ENCODE results near the gene ARHGAP15.

The ARHGAP15 gene

GRCh38 chr2:143345887-143346787, 216.9 kb downstream of the ARHGAP15 start:
- H3K36me3 ChIP-seq = no peaks in the 10 kb centered on the region
- no peak for TF ChIP-seq Cebpa-rat (IDR thresholded peaks at IDR 0.05)
- H3K4me2 ChIP-seq = no peak overlapping the region
- H3K9ac ChIP-seq = no peak overlapping the region
- no peaks in the 10 kb centered on the region for H3K27me3 ChIP-seq
- H3K4me1 ChIP-seq = no peaks in the 10 kb centered on the region
- H4K20me1 ChIP-seq = 0 out of 2 replicates have a peak, but pooled peaks cover 8% of the 10 kb centered on the region
- no peak overlapping the region for H3K4me3 ChIP-seq
- H3K27ac ChIP-seq = no peak overlapping the region
- no peaks in the 10 kb centered on the region for H3K9me3 ChIP-seq

DNA sequence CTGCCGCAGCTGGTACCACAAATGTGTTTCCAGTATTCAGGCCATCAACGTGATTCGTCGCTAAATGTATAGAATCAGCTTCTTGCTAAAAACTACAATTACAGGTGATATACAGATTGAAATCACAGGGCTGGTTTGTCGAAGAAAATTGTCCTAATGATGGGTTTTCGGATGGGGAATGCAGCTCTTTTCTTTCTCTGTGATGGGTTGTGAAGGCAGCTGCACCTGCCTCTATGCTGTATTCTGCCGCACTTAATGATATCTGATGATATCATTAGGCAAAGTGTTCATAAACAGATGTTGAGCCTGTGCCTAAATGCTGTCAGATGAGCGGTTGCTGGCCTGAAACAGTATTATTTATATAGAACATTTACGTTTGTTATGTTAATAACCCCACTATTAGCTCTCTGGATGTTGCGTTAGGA, 218.1 kb downstream of the ARHGAP15 start:
- Histone ChIP-seq H3K27ac (no peak overlapping the region), H3K4me3 (no peak overlapping the region), H3K27me3 (no peaks in the 10 kb centered on the region), H3K4me2 (no peak overlapping the region), H3K4me1 (no peaks in the 10 kb centered on the region), H3K36me3 (no peaks in the 10 kb centered on the region), H3K9me3 (no peaks in the 10 kb centered on the region), H4K20me1 (0 out of 2 replicates have a peak, but pooled peaks cover 8% of the 10 kb centered on the region), H3K9ac (no peak overlapping the region)
- TF ChIP-seq Cebpa-rat (IDR thresholded peaks at IDR 0.05) = no peak

GRCh38 chr2:143347901-143348414, 218.7 kb downstream of the ARHGAP15 start:
- Histone ChIP-seq H3K9ac (no peak overlapping the region), H3K4me2 (no peak overlapping the region), H4K20me1 (0 out of 2 replicates have a peak, but pooled peaks cover 8% of the 10 kb centered on the region), H3K4me3 (no peak overlapping the region), H3K27me3 (no peaks in the 10 kb centered on the region), H3K9me3 (no peaks in the 10 kb centered on the region), H3K27ac (no peak overlapping the region), H3K4me1 (no peaks in the 10 kb centered on the region), H3K36me3 (no peaks in the 10 kb centered on the region)
- TF ChIP-seq Cebpa-rat (IDR thresholded peaks at IDR 0.05) = no peak

GRCh38 chr2:143354050-143354750, 225.0 kb downstream of the ARHGAP15 start:
- Histone ChIP-seq H3K27me3 (no peaks in the 10 kb centered on the region), H4K20me1 (no peaks in the 10 kb centered on the region; the same call in 1 of the 2 replicates), H3K27ac (no peak overlapping the region), H3K36me3 (no peaks in the 10 kb centered on the region), H3K4me2 (no peak overlapping the region), H3K4me1 (no peaks in the 10 kb centered on the region), H3K4me3 (no peak overlapping the region), H3K9ac (no peak overlapping the region), H3K9me3 (no peaks in the 10 kb centered on the region)
- TF ChIP-seq Cebpa-rat (IDR thresholded peaks at IDR 0.05) = no peak

- no peaks in the 10 kb centered on the region for H3K9me3 ChIP-seq
These were observed 226.7 kb downstream of the ARHGAP15 start for GRCh38 chr2:143355870-143356269.

DNA sequence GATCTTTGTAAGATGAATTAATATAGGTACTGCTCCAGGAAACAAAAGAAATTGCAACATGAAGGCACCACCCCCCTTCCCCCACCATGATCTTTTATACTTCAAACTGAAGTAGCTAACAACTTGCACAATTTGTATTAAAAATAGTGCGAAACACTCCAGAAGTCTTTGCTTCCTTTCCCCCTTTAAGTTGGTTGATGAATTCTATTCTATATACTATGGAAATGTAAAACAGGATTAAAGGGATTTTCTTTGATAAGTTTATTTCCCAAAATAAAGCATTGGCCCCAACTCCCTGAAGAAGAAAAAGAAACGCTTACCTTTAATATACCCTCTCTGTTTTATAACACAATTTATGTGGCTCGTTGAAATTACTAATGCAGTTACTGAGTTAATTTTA, 227.1 kb downstream of the ARHGAP15 start:
- Histone ChIP-seq H3K4me2 (no peak overlapping the region), H3K4me3 (no peak overlapping the region), H3K9ac (no peak overlapping the region), H3K27me3 (no peaks in the 10 kb centered on the region), H3K4me1 (no peaks in the 10 kb centered on the region), H3K9me3 (no peaks in the 10 kb centered on the region), H3K27ac (no peak overlapping the region), H4K20me1 (no peaks in the 10 kb centered on the region; the same call in 1 of the 2 replicates), H3K36me3 (no peaks in the 10 kb centered on the region)
- TF ChIP-seq Cebpa-rat (IDR thresholded peaks at IDR 0.05) = no peak

More at GRCh38 chr2:143355870-143356269, 226.7 kb downstream of the ARHGAP15 start:
- H3K4me2 ChIP-seq = no peak overlapping the region
- no peak overlapping the region for H3K27ac ChIP-seq
- no peaks in the 10 kb centered on the region for H3K4me1 ChIP-seq
- no peak overlapping the region for H3K4me3 ChIP-seq
- H4K20me1 ChIP-seq = no peaks in the 10 kb centered on the region; the same call in 1 of the 2 replicates
- no peaks in the 10 kb centered on the region for H3K27me3 ChIP-seq
- TF ChIP-seq Cebpa-rat (IDR thresholded peaks at IDR 0.05) = no peak
- no peak overlapping the region for H3K9ac ChIP-seq
- no peaks in the 10 kb centered on the region for H3K36me3 ChIP-seq

DNA sequence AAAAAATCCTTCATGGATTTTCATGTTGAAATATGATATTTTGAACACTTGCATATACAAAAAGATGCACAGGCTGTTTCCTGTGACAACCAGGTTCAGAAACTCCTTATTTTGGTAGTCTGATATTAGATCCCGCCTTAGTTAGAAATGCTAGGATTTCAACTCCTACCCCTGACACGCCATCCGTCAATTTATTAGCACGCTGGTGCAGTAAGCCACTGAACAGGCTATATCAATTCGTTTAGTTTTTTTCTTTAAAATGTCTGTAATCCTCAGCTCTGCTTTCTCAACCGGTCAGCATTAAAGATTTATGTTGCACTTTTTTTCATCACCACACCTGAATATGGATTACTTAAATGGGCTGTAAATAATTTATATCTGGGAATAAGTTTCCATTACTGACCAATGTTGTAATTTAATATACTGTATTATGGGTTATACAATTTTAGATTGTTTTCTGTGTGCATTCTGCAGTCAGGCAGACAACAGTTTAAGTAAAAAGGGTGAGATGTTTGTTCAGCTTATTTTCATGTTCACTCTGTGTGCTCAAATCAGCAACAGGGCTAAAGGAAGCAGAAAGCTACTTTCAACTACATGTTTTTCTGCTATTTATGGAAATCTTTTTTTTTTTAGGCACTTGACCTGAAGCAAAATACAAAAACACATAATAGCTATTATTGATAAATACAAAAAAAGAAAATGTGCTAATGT, 227.7 kb downstream of the ARHGAP15 start:
- no peaks in the 10 kb centered on the region for H3K27me3 ChIP-seq
- no peak overlapping the region for H3K9ac ChIP-seq
- TF ChIP-seq Cebpa-rat (IDR thresholded peaks at IDR 0.05) = no peak
- no peak overlapping the region for H3K4me2 ChIP-seq
- H3K27ac ChIP-seq = no peak overlapping the region
- no peaks in the 10 kb centered on the region for H3K4me1 ChIP-seq
- H4K20me1 ChIP-seq = no peaks in the 10 kb centered on the region; the same call in 1 of the 2 replicates
- no peak overlapping the region for H3K4me3 ChIP-seq
- H3K9me3 ChIP-seq = no peaks in the 10 kb centered on the region
- H3K36me3 ChIP-seq = no peaks in the 10 kb centered on the region

GRCh38 chr2:143357966-143358365, 228.7 kb downstream of the ARHGAP15 start:
- H3K27me3 ChIP-seq = no peaks in the 10 kb centered on the region
- H4K20me1 ChIP-seq = peaks cover 5% of the 10 kb centered on the region; the same call in 1 of the 2 replicates
- H3K9ac ChIP-seq = no peak overlapping the region
- TF ChIP-seq Cebpa-rat (IDR thresholded peaks at IDR 0.05) = no peak
- H3K4me3 ChIP-seq = no peak overlapping the region
- H3K4me1 ChIP-seq = no peaks in the 10 kb centered on the region
- no peak overlapping the region for H3K27ac ChIP-seq
- H3K9me3 ChIP-seq = no peaks in the 10 kb centered on the region
- H3K4me2 ChIP-seq = no peak overlapping the region
- no peaks in the 10 kb centered on the region for H3K36me3 ChIP-seq

GRCh38 chr2:143361346-143361745, 232.1 kb downstream of the ARHGAP15 start:
- no peaks in the 10 kb centered on the region for H3K27me3 ChIP-seq
- H3K9ac ChIP-seq = no peak overlapping the region
- no peaks in the 10 kb centered on the region for H3K4me1 ChIP-seq
- H3K9me3 ChIP-seq = no peaks in the 10 kb centered on the region
- H3K4me3 ChIP-seq = no peak overlapping the region
- no peak overlapping the region for H3K4me2 ChIP-seq
- peaks cover 5% of the 10 kb centered on the region; the same call in 1 of the 2 replicates for H4K20me1 ChIP-seq
- no peaks in the 10 kb centered on the region for H3K36me3 ChIP-seq
- H3K27ac ChIP-seq = no peak overlapping the region
- TF ChIP-seq Cebpa-rat (IDR thresholded peaks at IDR 0.05) = no peak

Data from BLaER1 (cell line).